Stimulated activated CD8-positive, alpha-beta memory T cell treated with anti-CD3 and anti-CD28 coated beads, Interleukin-7, amount 100 ng/mL, for 1 hour (primary cell): ENCODE results near the gene IL10RB.

ENCODE experiments used
- DNase-seq, 2 donors: peaks; one replicate each; pipeline ENCODE4 v3.0.0-alpha.2; 2020; ENCODE audit warnings: low read depth in 2 of 2

IL10RB gene

GRCh38 chr21:33330726-33331125 lies 64.6 kb downstream of the IL10RB start:
- DNase-seq: no peak

- no peak for DNase-seq
These were observed 66.0 kb downstream of the IL10RB start for GRCh38 chr21:33332143-33332542.

- no peak for DNase-seq
These were observed 68.0 kb downstream of the IL10RB start for GRCh38 chr21:33334191-33334590.

- DNase-seq: no peak
These were observed 68.7 kb downstream of the IL10RB start for GRCh38 chr21:33334824-33335223.

GRCh38 chr21:33339135-33339534 lies 73.0 kb downstream of the IL10RB start:
- DNase-seq: no peak

DNA sequence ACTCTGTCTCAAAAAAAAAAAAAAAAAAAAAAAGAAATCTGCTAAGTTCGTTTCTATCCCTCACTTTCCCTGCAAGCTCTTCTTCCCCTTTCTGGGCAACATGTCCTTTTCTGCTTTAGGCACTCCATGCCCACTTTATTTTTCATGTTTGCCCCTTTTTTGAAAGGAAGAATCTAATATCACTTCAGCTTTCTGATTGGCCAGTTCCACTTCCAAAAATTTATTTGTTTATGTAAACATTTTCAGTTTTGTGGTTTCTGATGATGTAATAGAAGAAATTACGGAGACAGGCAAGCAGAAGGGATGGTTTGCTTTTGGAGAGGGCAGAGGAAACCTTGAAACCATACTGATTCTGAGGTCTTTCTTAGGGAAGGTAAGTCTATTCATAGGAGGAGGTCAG lies 73.8 kb downstream of the IL10RB start:
- no peak for DNase-seq

GRCh38 chr21:33345751-33346238 lies 79.6 kb downstream of the IL10RB start:
- DNase-seq: no peak
